ACHN (cell line): ENCODE data around the gene ERAL1.
"Not testable (repeated sequence)": the region's sequence is repeated elsewhere in the genome, so short reads cannot be mapped to it uniquely, and the experiment has no call there.

Experiments used
- DNase-seq: peaks from one replicate; pipeline ENCODE4 v3.0.0-alpha.2; 2015
- in situ Hi-C: cut with HindIII; loops from 2 replicates; pipeline ENCODE4 v1.10.0; 2017; ENCODE audit warnings: low sequenced_read_pairs, low pct_ligation_motif_present, low pct_unique_long_range_greater_than_20kb

The ERAL1 gene

GRCh38 chr17:28892024-28892423, 37.2 kb downstream of the ERAL1 start:
- in situ Hi-C loops = no loop called here
- no peak for DNase-seq

GRCh38 chr17:28893248-28894183, 38.7 kb downstream of the ERAL1 start:
- DNase-seq, in situ Hi-C loops: not testable (repeated sequence)

DNA sequence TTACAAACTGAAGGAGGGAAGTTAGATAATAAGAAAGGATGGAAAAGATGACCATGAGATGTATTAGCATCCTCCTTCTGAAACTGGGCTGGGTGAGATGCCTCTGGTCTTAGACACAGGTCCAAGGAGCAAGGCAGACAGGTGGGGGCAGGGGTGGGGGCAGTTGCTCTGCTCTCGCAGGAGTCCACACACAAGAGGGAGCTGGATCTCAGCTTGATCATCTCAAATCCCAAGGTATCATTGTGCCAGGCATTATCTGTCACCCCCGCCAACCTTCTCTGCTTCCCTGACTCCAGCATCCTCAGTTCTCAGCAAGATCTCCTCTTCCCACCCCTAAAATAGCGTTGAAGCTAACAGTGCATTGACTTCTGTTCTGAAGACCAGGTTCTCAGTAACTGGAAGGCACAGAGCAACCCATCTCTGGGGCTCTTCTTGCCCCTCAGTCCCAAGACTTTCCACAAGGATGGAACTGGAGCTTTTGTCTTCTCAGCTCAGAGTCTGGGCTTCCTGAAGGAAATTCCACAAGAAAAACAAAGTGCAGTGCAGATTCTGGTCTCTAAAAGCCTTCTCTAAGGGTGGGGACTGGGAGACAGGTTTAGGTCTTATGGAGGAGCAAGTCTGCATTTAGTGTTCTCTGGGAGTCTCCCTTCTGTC, 41.1 kb downstream of the ERAL1 start:
- DNase-seq = no peak
- in situ Hi-C loops = no loop called here

DNA sequence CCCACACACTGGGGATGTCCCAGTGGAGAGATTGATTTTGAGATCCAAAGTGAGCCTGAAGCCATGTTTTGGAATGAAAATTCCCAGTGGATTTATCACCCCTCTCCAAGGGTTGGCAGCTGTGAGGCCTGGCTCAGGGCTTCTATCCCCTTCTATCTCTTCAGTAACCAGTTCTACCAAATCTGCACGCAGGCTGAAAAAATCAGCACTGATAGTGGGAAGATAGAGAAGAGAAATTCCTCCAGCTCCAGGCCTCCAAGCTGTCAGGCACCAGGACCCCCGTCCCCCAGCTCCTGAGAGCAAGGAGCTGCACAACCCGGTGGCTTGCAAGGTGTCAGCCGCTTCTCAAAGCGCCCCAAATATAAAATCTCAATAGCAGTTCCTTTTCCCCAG, 41.7 kb downstream of the ERAL1 start:
- in situ Hi-C loops = no loop called here
- DNase-seq = no peak

- peak; percentile 52 for DNase-seq
- in situ Hi-C loops = no loop called here
Measured at GRCh38 chr17:28896884-28897768, 42.3 kb downstream of the ERAL1 start, which contains the start of gene FLOT2. Gene FLOT2, minus strand, starts transcription at chr17:28897733. Its CDS starts 159 bp downstream, at chr17:28897574.

- in situ Hi-C loops = no loop called here
- no peak for DNase-seq
Measured at GRCh38 chr17:28897769-28898526, 43.1 kb downstream of the ERAL1 start.

GRCh38 chr17:28898527-28898955, 43.7 kb downstream of the ERAL1 start:
- no peak for DNase-seq
- in situ Hi-C loops = no loop called here

DNA sequence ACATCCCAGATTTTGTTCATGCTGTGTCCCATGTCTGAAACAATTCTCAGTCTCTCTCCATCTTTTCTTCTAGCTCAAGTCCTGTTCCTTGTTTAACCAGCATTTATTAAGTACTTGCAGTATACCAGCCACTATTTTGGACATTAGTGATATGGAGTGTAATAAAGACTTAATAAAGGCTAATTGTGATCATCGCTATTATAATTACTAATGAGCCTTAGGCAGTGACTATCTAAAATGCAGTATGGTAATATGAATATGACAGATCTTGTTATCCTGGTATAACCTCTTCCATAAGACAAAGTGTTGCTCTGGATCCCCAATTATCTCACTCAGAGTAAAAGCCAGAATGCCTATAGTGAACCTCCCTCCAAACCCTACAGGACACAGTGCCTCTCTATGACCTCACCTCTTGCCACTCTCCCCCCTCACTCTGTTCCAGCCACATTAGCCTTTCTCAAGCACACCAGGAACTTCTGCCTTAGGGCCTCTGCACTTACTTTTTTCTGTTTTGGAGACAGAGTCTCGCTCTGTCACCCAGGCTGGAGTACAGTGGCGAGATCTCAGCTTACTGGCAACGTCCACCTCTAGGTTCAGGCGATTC, 44.5 kb downstream of the ERAL1 start:
- no peak for DNase-seq
- in situ Hi-C loops = no loop called here

DNA sequence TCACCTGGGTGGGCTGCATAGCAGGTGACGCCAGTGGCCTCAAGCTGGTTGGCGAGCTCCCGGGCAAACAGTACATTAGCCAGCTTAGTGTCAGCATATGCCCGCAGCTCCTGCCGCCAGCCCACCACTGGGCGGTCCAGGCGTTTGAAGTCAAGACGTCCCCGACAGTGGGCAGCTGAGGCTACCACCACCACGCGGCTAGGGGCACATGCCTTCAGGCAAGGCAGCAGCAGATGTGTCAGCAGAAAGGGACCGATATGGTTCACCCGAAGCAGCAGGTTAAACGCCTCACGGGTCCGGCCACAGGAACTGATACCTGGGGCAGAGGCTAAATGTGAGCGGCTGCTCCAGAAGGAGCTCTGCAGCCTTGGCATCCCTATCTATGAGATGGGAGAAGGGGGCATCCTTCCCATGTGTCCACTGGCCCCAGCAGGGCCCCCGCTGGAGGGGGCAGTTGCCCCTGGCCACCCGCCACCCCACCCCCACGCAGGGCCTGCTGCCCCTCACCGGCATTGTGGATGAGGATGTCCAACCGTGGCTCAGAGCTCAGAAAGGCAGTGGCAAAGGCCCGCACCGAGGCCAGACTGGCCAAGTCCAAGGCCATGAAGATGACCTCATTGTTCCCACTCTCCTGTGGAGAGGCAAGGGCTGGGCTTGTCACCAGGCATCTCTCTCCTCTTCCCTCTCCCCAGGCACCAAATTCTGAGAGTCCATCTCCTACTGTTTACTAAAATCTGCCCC, 46.3 kb downstream of the ERAL1 start:
- in situ Hi-C loops = no loop called here
- no peak for DNase-seq

DNA sequence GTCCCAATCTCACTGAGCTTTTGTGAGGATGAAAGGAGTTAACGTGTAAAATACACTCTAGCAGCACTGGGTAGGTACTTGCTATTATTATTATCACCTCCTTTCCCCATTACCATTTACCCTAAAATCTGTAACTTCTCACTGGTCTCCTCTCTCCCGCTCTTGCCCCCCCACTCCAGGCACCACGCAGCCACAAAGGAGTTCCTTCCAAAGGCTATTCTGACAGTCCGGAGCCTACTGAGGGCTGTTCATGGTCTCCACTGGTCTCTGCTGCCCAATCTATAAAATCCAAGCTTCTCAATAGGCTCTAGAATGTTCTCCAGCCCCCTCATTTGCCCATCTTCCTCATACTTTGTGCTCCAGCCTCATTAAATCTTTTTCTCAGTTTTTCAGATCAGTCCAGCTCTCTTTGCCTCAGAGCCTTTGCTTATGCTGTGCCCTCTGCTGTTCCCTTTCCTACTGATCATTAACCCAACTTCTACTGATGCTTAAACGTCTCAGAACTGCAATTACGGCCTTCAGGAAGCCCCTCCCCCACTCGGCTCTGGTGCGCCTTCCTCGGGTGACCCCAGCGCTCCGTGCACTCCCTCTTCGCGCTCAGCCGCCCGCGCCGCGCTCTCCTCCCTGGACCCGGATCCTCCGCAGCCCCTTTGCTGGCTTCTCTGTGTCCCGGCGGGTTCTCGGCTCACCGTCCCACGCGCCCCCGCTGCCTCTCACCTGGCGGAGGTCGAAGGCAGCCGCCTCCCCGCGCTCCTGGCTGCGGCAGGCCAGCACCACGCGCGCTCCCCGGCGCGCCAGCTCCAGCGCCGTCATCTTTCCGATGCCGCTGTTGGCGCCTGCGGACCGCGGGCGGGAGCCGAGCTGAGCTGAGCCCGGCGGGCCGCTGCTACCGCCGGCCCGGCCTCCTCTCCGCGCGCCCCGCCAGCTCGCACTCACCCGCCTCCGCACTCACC, 47.3 kb downstream of the ERAL1 start:
- in situ Hi-C loops = no loop called here
- DNase-seq = peak; percentile 61

GRCh38 chr17:28902819-28903545, 48.2 kb downstream of the ERAL1 start, which contains the start of gene DHRS13:
Gene DHRS13, minus strand, starts transcription at chr17:28903079. Its CDS starts 135 bp downstream, at chr17:28902944.
- peak; percentile 96 for DNase-seq
- in situ Hi-C loops = no loop called here

DNA sequence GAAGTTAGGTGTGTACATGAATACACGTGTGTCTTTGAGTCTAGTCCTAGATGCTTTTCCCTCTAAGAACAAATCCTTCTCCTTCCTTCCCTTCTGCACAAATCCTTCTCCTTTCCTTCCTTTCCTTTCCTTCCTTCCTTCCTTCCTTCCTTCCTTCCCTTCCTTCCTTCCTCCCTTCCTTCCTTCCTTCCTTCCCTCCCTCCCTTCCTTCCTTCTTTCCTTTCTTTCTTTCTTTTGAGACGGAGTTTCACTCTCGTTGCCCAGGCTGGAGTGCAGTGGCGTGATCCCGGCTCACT, 48.7 kb downstream of the ERAL1 start:
- in situ Hi-C loops, DNase-seq: not testable (repeated sequence)

- in situ Hi-C loops = no loop called here
Measured at GRCh38 chr17:28904800-28905199, 50.0 kb downstream of the ERAL1 start.

DNA sequence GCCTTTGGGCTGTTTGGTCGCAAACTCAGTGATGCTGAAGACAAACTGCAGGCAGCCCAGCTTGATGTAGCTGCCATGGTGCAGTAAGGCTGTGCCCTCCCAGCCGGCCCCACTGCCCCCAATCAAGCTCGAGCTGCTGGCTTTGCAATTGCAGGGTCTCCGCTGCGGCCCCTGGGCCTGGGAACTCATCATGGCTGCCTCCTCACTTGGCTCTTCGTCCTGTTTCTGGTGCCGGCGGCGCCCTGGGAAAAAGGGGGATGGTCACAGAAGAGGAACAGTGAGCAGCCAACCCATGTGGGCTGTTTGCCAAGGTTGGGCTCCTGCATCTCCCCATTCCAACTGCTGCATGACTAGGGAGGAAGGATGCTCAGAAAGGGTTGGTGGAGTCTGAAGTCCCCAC, 51.5 kb downstream of the ERAL1 start:
- DNase-seq = no peak
- in situ Hi-C loops = no loop called here

More at GRCh38 chr17:28904800-28905199, 50.0 kb downstream of the ERAL1 start:
- no peak for DNase-seq

DNA sequence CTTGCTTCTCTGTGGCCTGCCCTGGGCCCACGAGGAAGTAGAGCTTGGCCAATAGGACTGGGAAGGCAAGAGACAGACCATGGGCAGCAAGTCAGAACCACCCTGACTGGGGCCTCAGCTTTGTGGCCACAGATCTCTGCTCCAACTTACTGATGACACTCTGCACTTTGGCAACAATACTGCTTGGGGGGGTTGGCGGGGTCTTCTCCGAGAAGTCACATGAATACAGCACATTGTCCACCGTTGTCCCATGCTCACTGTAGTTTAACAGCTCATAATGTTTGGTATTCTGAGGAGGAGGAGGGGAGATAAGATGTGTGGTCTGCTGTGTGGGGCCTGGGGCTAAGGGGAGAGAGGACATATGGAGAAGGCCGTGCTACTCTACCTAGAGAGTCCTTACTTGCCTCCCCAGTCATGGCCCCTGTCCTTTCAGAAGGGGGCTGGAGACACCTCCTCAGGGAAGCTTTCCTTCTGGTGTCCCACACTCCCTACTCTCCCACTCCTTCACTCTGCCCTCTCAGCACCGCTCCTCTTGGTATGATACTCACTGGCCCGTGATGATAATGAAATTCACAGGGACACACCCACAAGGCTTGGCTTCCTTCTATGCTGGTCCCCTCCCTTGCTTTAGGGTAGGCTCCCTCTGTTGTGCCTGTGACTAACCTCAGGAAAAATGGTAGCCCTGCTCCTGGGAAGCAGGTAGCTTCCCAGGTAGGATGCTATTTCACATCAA, 52.1 kb downstream of the ERAL1 start:
- no peak for DNase-seq
- in situ Hi-C loops = no loop called here
